ENCODE measurements around the gene NFIA. TPM values are rescaled to one million over a fixed set of nuclear protein-coding genes. Genes with fewer than 3 reads are reported as not detected.

Gene NFIA
- polyA plus RNA-seq, 1 donor (not counting 4 experiments of a cell fraction or from before 2014, with no cell fraction given), result 14.7 TPM

DNA sequence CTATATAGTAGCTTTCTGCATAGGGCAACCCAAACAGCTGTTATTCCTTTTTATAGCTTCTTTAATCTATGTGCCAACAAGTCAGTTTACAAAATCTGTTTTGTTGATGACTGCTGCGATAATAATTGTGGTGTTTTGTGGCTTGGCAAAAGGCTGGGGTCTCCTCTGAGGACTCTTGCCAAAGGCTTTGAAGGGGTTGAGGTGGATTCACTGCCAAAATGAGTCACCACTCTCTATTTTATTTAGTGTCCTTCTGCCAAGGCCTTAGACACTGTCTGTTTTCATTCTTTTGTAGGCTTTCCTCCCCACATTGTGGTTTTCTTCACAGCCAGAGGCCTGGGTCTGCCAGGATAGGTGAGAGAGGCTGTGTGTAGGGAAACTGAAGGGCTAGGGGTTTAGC is 161.8 kb downstream of the NFIA start:
- Histone ChIP-seq H3K4me2 (ENCODE audit: control insufficient read depth, extremely low read depth, insufficient read depth, low read depth, low read length) (peak overlapping the region; percentile 6), H3K79me2 (ENCODE audit: control insufficient read depth, insufficient read depth, low read length) (no peaks in the 10 kb centered on the region), H3K4me3 (ENCODE audit: control insufficient read depth in 2 of 3, extremely low read depth in 1 of 3, insufficient read depth in 2 of 3, low read depth in 1 of 3, low read length in 3 of 3) (no peak overlapping the region), H3K27me3 (ENCODE audit: control insufficient read depth, extremely low read depth, insufficient read depth, low read length) (no peaks in the 10 kb centered on the region), H4K20me1 (ENCODE audit: control insufficient read depth, extremely low read depth, insufficient read depth, low read length) (no peaks in the 10 kb centered on the region), H3K9me1 (ENCODE audit: control insufficient read depth, extremely low read depth, insufficient read depth, low read length) (no peaks in the 10 kb centered on the region), H3K4me1 (ENCODE audit: control insufficient read depth, extremely low read depth, insufficient read depth, low read length) (peaks cover 18% of the 10 kb centered on the region), H2AFZ (ENCODE audit: control insufficient read depth, low read length) (no peak overlapping the region), H3K9me3 (ENCODE audit: control insufficient read depth, low read depth, low read length) (no peaks in the 10 kb centered on the region), H3K27ac (ENCODE audit: control insufficient read depth, insufficient read depth, low read length) (no peak overlapping the region), H3K36me3 (ENCODE audit: control insufficient read depth in 2 of 2, extremely low read depth in 1 of 2, insufficient read depth in 2 of 2, low read length in 2 of 2) (no peaks in the 10 kb centered on the region), H3K9ac (ENCODE audit: control insufficient read depth, extremely low read depth, insufficient read depth, low read length) (no peak overlapping the region)
- FAIRE-seq (peak; percentile 51), DNase-seq (ENCODE audit: low read depth, low spot score) (no peak)
- TF ChIP-seq, protein P1, sequence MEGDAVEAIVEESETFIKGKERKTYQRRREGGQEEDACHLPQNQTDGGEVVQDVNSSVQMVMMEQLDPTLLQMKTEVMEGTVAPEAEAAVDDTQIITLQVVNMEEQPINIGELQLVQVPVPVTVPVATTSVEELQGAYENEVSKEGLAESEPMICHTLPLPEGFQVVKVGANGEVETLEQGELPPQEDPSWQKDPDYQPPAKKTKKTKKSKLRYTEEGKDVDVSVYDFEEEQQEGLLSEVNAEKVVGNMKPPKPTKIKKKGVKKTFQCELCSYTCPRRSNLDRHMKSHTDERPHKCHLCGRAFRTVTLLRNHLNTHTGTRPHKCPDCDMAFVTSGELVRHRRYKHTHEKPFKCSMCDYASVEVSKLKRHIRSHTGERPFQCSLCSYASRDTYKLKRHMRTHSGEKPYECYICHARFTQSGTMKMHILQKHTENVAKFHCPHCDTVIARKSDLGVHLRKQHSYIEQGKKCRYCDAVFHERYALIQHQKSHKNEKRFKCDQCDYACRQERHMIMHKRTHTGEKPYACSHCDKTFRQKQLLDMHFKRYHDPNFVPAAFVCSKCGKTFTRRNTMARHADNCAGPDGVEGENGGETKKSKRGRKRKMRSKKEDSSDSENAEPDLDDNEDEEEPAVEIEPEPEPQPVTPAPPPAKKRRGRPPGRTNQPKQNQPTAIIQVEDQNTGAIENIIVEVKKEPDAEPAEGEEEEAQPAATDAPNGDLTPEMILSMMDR (optimal IDR thresholded peaks at IDR 0.05 in 1 of 3, IDR thresholded peaks at IDR 0.05 in 1 of 3, conservative IDR thresholded peaks at IDR 0.05 in 1 of 3; ENCODE audit: extremely low read depth in 1 of 3, insufficient read depth in 2 of 3, low read length in 3 of 3), result no peak
- no peak for TF ChIP-seq EZH2 (IDR thresholded peaks at IDR 0.05; ENCODE audit: low read length)
- dilution Hi-C loops (cut with MboI; ENCODE audit: extremely low pct_ligation_motif_present, low sequenced_read_pairs), result no loop called here

DNA sequence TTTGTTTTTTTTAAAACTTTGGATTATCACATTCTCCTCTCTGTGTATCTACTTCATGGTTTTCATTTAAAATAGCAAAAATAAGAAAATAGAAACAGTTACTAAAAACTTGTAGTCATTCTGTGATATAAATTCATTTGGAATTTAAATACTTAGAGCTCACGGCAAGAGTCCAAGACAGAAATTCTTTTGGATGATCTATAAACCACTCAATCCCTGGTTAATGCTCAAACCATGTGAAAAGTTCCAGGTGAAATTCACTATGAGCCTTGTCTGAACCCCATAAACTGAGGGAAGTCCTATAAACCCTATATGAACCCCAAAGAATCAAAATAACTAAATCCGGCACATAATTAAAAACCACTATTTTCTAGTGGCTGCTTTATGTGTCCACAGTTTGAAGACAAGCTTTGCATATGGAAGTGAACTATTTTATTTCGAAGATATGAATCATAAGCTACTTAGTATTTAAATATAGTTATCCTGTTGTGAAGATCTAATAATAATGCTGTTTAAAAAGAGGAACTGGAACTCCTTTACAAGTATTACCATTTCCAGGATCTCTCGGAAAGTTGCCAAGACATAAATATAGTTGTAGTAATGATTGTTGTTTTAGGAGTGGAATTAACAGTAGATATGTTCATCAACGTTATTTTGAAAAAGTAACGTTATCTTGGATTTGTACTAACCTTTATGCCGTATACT is 163.5 kb downstream of the NFIA start:
- H3K9ac ChIP-seq (ENCODE audit: control insufficient read depth, extremely low read depth, insufficient read depth, low read length), result no peak overlapping the region
- H3K27me3 ChIP-seq (ENCODE audit: control insufficient read depth, extremely low read depth, insufficient read depth, low read length), result no peaks in the 10 kb centered on the region
- no peaks in the 10 kb centered on the region for H4K20me1 ChIP-seq (ENCODE audit: control insufficient read depth, extremely low read depth, insufficient read depth, low read length)
- no peak for TF ChIP-seq EZH2 (IDR thresholded peaks at IDR 0.05; ENCODE audit: low read length)
- TF ChIP-seq, protein P1 (optimal IDR thresholded peaks at IDR 0.05 in 1 of 3, IDR thresholded peaks at IDR 0.05 in 1 of 3, conservative IDR thresholded peaks at IDR 0.05 in 1 of 3; ENCODE audit: extremely low read depth in 1 of 3, insufficient read depth in 2 of 3, low read length in 3 of 3), result no peak
- no peak for FAIRE-seq
- H3K4me3 ChIP-seq (ENCODE audit: control insufficient read depth in 2 of 3, extremely low read depth in 1 of 3, insufficient read depth in 2 of 3, low read depth in 1 of 3, low read length in 3 of 3), result no peak overlapping the region
- H3K36me3 ChIP-seq (ENCODE audit: control insufficient read depth in 2 of 2, extremely low read depth in 1 of 2, insufficient read depth in 2 of 2, low read length in 2 of 2), result no peaks in the 10 kb centered on the region
- H2AFZ ChIP-seq (ENCODE audit: control insufficient read depth, low read length), result no peak overlapping the region
- dilution Hi-C loops (cut with MboI; ENCODE audit: extremely low pct_ligation_motif_present, low sequenced_read_pairs), result no loop called here
- H3K27ac ChIP-seq (ENCODE audit: control insufficient read depth, insufficient read depth, low read length), result no peak overlapping the region
- no peaks in the 10 kb centered on the region for H3K9me3 ChIP-seq (ENCODE audit: control insufficient read depth, low read depth, low read length)
- no peak overlapping the region for H3K4me2 ChIP-seq (ENCODE audit: control insufficient read depth, extremely low read depth, insufficient read depth, low read depth, low read length)
- DNase-seq (ENCODE audit: low read depth, low spot score), result no peak
- H3K4me1 ChIP-seq (ENCODE audit: control insufficient read depth, extremely low read depth, insufficient read depth, low read length), result peaks cover 18% of the 10 kb centered on the region
- H3K79me2 ChIP-seq (ENCODE audit: control insufficient read depth, insufficient read depth, low read length), result no peaks in the 10 kb centered on the region
- H3K9me1 ChIP-seq (ENCODE audit: control insufficient read depth, extremely low read depth, insufficient read depth, low read length), result no peaks in the 10 kb centered on the region
